IPS DF 19.7 (cell line): ENCODE data around the gene AMT.

Source experiments
- DNase-seq: peaks from one replicate; pipeline ENCODE4 v3.0.0-alpha.2; 2013; ENCODE audit warnings: low read depth, low spot score

AMT gene

DNA sequence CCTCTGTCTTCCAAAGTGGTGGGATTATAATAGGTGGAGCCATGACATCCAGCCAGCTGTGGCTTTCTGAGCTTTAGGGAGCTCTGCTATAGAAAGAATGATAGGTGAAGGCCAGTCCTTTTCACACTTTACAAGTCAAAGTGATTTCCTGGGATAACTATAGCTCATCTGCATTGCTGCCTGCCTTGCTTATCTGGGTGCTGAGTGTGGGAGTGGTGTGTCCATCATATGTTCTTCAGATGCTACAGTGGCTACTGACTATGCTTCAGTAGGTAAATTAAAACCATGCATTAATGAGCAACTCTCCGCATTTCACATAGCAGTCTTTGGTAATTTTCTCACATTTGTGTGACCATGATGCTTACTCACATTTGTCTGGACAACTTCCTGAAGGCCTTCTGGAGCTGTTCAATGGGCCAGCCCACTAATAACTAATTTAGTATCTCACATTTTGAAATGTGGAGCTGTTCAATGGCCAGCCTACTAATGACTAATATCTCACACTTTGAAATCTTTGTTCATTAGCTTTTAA lies 33.9 kb downstream of the AMT start:
- DNase-seq: no peak

DNA sequence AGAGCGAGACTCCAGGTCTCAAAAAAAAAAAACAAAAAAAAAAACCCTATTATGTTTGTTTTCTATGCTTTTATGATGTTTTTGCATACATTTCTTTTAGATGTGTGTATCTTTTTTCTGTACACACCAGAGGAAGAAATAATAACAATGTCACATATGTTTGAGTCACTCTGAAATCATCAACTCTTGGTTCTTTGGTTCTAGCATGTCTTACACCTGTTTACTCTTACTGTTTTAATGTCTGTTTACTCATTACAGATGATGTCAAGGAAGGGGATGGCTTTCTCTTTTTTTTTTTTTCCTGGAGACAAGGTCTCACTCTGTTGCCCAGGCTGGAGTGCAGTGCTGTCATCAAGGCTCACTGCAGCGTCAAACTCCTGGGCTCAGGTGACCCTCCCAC lies 34.6 kb downstream of the AMT start:
- DNase-seq: no peak

DNA sequence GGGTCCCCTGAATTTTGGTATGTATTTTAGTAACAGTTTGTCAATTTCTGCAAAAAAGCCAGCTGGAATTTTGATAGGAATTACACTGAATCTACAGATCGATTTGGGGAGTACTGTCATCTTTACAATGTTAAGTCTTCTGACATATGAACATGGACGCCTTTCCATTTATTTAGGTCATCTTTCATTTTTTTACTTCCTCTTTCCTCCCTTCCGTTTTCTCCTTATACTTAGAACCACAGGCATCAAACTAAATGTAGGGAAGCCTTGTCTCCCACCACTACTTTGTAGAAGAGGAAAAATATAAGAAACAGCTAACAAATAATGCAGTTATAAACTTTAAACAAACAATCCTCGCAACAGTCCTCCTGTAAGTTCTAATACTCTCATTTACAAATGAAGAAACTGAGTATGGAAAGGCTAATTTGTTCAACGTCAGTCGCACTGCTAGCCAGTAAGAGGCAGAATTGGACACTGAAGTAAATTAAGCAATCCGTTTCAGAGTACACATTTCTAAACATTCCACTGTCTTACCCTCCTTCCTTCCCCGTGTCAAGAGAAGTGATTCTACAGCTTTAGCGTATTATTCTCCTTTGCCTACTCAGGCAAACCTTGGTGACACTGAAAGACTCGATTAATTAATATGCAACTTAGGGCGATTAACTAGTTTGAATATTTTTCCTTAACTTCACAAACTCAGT lies 36.1 kb downstream of the AMT start:
- DNase-seq: no peak

DNA sequence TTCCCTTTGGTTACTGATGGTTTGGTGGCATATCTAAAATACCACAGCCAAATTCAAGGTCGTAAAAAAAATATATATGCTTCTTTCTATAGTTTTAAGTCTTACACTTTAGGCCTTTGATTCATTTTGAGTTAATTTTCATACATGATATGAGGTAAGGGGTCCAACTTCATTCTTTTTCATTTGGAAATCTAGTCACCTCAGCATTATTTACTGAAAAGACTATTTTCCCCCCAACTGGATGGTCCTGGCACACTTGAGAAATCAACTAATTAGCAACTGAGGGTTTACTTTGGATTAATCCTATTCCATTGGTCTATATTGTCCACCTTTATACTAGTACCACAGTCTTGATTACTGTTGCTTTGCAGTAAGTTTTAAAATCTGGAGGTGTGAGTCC lies 36.7 kb downstream of the AMT start:
- no peak for DNase-seq

DNA sequence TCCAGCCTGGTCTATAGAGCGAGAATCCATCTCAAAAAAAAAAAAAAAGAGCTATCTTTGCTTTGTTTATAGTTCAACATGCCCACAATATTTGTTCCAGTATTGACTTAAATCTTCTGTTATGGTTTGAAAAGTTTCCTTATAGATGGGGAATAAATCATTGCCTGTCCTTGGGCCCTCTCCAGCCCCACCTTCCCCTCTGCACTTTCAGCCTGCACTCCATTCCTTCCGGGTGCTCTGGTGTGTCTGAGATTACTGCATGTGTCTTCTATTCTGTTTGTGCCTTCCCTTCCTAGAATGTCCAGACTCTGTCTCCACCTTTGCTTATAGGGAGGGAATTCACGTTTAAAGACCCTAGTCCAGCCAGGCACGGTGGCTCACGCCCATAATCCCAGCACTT lies 38.9 kb downstream of the AMT start:
- no peak for DNase-seq

DNA sequence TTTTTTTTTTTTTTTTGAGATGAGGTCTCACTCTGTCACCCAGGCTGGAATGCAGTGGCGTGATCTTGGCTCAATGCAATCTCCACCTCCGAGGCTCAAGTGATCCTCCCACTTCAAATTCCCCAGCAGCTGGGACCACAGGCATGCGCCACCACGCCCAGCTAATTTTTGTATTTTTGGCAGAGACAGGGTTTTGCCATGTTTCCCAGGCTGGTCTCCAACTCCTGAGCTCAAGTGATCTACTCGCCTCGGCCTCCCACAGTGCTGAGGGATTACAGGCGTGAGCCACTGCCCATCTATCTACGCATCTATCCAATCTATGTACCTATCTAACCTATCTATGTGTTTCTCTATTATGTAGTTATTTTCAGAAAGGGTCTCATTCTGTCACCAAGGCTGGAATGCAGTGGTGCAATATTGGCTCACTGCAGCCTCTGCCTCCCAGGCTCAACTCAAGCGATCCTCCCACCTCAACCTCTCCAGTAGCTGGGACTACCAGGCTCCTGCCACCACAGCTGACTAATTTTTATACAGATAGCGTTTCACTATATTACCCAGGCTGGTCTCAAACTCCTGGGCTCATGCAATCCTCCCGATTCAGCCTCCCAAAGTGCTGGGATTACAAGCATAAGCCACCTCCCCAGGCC lies 43.9 kb downstream of the AMT start:
- DNase-seq: no peak

DNA sequence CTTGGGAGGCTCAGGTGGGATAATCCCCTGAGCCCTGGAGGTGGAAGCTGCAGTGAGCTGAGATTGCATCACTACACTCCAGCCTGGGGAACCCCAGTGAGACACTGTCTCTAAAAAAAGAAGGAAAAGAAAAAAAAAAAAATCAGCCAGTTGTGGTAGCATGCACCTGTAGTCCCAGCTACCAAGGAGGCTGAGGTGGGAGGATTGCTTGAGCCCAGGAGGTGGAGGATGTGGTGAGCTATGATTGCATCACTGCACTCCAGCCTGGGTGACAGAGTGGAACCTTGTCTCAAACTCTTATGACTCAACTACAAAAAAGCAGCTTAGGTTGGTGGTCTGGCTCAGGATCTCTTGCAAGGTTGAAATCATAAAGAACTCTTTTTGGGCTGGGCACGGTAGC lies 44.8 kb downstream of the AMT start:
- no peak for DNase-seq

DNA sequence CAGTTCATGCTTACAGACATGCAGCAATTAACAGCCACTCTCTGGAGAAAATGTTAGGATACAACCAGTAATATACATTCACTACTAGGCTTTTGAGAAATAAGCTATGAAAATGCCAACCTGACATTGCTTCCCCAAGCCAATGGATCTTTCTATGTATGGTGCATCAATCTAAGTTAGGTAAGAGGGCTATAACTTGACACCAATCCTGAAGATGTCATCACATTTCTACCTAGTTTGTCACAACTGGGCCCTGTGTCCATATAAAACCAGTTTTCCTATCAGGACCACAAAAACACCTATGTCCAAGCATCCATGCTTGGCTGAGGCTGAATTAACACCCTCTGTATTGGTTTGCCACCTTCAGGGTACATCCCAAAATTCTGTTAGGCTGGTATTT lies 50.3 kb downstream of the AMT start:
- DNase-seq: no peak

DNA sequence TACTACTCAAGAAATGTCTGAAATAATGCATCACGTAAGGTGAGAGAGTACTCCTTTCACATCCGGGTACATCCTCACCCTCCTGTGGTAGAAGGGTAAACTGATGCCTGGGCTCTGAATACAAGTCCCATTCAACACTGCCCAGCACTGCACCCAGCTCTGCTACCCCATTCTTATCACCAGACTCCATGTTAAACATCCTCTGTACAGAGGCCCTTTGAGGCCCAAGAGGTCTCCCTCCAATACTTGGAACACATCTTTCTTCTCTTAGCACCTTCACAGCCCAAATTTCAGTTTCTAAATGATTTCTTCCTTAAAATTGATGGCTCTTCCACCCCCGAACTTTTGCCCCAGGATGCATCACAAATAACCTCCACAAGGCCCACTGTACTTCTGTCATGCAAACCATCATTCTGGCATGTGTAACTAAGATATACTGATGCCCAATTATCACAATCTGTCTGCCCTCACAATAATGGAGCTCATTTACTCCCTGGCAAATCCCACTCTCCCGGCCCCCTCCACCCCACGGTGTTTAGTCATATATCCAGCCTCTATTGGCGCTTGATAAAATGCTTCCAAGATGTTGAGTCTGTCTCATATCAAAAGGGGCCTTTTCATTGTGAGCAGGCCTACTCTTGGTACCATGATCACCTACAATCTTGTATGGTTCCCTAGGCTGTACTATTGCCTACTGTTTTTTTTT lies 51.5 kb downstream of the AMT start:
- no peak for DNase-seq
